PC-3 (cell line): ENCODE results near the gene EPHA10.

Experiments used
- EZH2 ChIP-seq: fragments of 300-600 bp; sonication (generic); IDR thresholded peaks from one replicate; pipeline ENCODE4 v1.6.1; 2017; ENCODE audit warnings: antibody characterized with exemption, mild to moderate bottlenecking, low read length; ENCODE audit not compliant: unreplicated experiment
- TF ChIP-seq, protein P1 (sequence below): fragments of 300-600 bp; sonication (generic); conservative IDR thresholded peaks from 2 replicates; pipeline ENCODE4 v1.5.1; 2017; ENCODE audit warnings: antibody characterized with exemption, low read depth, mild to moderate bottlenecking, low read length

DNA sequence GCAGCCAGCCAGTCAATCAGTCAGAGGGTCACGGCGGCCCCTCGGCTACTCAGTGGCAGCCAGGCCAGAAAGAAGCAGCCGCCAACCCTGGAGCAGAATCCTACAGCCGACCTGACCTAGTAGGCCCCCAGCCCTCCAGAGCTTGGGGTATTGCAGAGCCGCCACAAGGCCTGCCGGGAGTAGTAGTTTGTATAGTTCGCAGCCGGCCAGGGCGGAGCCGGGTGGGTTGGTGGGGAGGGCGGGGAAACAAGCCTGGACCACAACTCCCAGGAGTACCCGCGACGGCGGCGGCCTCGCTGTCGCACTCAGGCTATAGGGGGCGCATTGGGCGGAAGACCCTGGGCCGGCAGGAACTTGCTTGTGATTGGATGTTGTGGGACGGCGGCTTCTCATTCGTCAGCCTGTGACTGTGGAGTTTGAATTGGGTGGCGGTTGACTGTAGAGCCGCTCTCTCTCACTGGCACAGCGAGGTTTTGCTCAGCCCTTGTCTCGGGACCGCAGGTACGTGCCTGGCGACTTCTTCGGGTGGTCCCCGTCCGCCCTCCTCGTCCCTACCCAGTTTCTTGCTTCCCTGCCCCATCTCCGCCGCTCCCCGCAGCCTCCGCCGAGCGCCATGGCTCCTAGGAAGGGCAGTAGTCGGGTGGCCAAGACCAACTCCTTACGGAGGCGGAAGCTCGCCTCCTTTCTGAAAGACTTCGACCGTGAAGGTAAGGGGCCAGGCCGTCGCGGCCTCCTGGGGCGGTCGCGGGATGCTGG lies 72.7 kb downstream of the EPHA10 start, which contains the start of gene CDCA8:
- TF ChIP-seq, protein P1, sequence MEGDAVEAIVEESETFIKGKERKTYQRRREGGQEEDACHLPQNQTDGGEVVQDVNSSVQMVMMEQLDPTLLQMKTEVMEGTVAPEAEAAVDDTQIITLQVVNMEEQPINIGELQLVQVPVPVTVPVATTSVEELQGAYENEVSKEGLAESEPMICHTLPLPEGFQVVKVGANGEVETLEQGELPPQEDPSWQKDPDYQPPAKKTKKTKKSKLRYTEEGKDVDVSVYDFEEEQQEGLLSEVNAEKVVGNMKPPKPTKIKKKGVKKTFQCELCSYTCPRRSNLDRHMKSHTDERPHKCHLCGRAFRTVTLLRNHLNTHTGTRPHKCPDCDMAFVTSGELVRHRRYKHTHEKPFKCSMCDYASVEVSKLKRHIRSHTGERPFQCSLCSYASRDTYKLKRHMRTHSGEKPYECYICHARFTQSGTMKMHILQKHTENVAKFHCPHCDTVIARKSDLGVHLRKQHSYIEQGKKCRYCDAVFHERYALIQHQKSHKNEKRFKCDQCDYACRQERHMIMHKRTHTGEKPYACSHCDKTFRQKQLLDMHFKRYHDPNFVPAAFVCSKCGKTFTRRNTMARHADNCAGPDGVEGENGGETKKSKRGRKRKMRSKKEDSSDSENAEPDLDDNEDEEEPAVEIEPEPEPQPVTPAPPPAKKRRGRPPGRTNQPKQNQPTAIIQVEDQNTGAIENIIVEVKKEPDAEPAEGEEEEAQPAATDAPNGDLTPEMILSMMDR, result peak; percentile 62
- TF ChIP-seq EZH2, result no peak
